Activated CD8-positive, alpha-beta memory T cell treated with anti-CD3 and anti-CD28 coated beads for 48 hours (primary cell): ENCODE data around the gene NRG3.

Source experiments
- DNase-seq, 3 experiments: peaks; one replicate each; pipeline ENCODE4 v3.0.0-alpha.2; 2020; ENCODE audit warnings: low read depth in 2 of 3, low spot score in 2 of 3

NRG3 gene

DNA sequence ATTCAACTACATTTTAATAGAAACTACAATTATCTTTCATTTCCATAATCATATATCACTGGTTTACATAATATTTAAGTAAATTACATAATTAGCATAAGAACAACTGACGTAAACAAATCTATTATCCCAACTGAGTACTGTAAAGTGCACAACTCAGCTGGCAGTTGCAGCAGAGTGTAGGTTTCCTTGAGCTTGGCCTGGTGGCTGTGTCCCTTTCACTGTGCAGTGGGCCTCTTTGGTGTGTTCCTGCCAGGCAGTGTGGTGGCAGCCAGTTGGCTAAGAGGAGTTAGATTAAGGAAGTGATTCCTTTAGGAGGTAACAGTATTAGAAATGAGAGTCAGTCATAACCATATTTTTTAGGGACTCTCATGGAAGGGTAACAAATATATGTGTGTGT is 7.0 kb downstream of the NRG3 start:
- DNase-seq = no peak

DNA sequence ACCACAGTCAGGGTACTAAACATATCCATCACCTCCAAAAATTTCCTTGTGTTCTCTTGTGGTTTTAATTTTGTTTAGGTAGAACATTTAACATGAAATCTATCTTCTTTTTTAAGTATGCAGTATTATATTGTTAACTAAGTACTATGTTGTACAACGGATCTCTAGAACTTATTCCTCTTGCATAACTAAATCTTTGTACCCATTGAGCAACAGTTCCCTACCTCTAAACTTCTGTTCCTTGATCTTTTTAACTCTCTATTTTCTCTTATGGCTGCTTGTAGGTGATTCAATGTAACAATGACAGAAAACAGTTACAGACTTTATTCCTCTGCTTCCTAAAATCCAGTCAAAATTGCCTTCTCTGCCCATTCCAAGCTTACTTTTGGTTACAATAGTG is 9.9 kb downstream of the NRG3 start:
- no peak for DNase-seq

DNA sequence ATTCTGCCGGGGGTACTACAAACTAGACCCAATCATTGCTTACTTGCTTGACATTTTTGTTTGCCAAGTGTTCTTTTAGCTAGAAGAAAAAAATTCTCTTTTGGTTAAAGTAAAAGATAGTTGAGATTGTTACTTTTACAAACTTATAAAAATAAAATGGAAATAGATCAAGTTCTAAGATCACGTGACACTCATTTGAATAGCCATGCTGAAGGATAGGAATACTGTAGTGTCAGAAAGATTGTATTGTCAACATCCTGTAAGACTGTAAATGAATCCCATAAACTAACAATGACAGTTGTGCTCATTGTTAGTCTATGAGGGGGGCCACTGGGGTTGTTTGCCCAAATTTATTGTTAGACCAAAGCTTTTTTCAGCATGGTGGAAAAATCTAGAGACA is 10.5 kb downstream of the NRG3 start:
- no peak for DNase-seq

DNA sequence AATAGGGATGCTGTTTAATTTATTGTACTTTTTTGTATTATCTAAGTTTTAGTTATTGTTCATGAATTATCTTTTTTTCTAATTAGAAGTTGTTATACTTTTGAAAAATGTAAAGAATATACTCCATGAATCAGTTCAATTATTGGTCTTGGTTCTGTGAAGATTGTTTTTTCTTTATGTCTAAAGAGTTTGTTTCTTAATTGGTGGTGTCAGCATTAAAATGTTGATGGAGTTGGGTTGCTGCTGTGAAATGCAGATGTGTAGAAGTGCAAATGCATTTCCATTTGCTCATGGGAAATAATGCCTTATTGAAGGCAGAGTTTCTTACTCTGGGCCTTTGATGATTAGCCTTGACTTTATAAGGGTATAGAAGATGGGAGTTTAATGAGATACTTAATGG is 11.9 kb downstream of the NRG3 start:
- no peak for DNase-seq

DNA sequence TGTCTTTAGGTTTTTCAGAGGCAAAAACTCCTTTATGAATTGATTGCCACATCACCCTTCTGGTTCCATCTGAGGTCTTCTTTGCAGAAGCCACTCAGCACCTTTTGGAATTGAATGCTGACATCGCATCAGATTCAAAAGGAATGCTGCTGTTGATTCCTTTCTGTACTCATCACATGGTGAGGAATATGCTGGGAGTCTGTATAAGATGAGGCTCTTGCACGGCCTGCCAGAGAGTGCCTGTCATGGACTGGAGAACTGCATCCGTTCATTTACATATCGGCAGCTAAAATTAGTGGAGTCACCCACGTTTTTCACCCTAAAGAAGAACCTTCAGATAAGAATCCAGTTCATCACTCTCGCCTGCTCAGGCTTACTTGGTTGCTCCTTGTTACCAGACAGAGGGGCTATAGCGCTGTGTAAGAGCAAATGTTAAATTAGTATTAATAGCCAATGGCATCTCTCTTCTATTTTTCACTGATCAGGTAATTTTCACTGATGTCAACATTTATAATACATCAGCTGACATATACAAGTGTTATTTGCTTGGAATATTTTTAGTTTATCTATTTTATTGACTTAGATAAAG is 14.3 kb downstream of the NRG3 start:
- DNase-seq = no peak

DNA sequence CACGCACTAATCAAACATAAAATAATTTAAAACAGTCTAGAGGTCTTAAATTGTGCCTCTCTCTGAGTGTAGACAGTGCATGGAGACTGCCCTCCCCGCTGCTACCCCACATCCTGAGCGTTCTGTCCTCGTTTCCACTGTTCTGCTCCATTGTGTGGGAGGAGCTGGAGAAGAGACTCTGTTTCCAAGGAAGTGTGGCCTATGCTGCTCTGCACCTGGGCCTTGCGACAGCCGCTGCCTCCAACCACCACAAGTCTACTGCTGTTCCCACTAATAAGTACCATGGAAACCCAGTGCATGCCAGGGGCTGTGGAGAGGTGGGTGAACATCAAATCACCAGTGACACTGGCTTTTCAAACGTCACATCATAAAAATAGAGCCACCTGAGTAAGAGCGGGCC is 19.6 kb downstream of the NRG3 start:
- no peak for DNase-seq

DNA sequence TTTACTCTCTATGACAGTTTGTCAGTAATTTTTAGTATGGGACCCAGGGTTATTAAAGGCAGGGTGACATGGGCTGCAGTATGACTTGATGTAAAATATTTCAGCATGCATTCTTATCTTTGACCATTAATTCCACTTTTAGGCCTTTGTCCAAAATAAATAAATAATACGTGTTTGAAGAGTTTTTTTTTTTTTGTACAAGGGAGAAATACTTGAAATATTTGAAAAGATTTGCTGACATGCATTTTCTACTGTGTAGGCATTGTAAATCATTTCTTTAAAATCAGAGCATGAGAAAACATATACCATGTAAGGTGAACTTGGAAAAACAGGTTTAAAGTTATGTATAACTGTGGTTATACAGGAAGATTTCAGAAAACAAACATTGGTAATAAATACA is 23.5 kb downstream of the NRG3 start:
- DNase-seq = no peak

DNA sequence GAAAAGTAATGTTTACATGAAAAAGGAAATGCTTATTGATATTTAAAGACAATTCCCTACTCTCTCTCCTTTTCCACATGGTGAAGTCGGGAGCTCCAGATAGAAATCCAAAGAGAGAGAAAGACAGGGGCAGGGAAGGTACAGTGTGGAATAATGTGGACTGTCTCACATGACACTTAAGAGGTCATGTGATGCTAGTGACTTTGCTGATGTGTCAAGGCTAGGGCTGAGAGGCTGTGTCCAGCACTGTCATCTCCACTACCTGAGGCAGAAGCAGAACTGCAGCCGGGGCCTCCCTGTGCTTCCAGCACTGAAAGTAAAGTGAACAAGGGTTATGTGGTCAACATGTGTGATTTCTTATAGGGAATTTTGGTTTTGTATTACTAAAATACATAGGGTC is 26.0 kb downstream of the NRG3 start:
- no peak for DNase-seq

DNA sequence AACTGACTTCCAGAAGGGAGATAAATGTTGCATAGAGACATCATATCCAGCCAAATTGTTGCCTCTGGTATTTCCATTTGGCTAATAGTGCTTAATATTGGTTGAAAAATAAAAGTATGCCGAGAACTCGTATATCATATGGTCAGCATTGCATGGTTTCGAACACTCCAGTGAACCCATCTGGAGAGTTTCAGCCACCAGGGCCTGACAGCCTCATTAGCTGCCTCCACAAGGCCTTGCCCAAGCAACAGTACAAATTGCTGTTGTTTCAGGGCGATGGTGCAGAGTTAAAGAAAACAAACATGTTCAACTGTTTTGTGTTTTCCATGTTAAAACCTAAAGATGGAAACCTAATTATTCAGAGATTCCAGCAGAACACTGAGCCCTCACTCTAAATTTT is 28.5 kb downstream of the NRG3 start:
- no peak for DNase-seq

DNA sequence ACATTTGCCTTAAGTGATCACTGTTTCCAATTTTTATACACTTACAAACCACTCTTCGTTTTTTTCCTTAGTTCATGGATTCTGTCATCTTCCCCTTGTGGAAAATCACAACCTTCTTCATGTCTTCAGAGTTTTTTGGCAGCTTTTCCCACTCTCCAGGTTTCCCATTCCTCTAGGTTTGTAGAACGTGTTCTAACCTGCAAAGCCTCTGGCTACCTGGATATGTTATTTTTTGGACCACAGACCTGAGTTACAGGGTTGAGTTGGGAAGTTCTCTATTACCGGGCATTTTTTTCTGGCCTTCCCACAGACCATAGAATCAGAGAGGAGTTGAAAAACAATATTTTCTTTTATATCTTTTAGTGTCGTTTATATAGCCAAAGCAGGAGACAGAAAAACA is 30.2 kb downstream of the NRG3 start:
- DNase-seq = no peak

DNA sequence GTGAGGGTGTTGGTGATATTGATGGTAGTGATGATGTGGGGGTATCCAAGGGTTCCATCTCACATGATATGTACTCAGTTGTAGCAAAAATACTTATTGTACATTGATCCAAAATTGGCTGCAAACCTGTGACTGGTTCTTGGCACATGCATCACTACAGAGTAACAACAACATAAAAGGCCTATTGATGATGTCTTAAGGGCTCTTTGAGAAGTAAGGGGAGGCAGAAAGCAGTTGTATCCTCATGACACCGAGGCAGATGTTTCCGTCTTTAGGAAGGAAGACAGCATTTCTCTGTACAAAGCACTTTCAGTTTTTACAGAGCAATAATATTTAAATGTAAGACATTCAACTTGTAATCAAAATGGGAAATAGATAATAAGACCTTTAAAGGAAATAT is 34.5 kb downstream of the NRG3 start:
- no peak for DNase-seq

DNA sequence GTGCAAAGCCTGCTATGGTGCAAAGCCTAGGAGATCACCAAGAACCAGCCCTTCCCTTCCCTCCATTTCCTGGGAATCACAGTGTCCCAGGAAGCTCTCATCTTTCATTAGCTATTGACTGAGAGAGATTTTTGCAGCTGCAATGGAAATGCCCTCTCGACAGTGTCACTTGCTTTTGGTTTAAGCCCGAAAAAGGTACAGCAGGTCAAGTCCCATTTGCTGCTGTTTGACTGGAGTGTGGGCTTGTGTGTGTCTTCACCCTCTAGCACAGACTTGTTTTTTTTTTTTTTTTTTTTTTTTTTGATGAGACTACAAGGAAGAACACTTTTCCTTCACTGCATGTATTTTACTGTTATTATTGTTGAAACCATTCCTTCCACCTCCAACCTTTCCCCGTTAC is 36.3 kb downstream of the NRG3 start:
- no peak for DNase-seq

DNA sequence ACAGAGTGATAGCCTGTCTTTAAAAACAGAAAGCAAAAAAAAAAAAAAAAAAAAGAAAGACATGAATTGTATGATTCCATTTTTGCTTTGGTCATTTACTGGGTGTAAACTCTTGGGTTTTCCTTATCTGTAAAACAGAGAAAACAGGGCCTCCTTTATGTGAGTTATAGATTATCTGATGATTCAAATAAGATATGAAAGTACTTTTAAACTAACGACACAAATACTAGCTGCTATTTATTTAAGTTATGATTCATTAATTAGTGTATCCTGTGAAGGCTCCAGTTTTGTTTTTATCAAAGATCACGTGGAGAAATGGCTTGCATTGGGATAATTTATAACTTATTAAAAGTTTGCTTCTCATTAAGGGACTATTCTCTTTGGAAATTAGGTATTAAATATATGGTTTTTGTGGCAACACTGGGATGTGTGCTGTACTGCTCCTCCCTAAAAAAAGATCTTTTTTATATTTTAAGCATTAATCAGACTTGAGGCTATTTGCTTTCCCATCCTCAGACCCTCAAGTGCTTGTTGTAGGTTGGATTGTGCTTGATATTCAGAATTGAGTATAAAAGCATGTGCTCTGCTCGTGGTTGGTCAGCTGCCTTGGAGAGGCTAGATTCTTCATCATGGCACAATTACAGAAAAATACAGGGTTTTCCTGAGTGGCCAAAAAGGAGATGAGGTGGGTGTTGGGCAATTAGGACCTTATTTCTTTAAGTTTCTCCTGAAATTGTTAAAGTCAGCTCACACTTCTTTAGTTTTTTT is 39.9 kb downstream of the NRG3 start:
- no peak for DNase-seq

DNA sequence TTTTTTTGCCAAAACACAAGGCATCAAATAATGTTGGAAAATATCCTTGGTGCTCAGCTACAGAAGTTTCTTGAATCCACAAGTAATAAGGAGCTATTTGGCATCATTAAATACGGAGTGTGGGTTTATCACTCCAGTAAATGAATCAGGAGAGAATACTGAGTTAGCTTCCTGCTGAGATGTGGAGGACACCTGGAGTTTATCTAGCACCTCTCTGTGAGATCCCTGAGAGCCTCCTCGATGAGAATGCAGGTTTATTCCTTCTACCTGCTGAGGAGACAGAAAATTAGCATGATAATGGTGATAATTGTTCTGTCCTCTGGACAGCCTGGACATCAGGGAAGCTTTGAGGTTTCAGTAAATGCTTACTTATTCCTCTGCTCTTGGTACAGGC is 40.5 kb downstream of the NRG3 start:
- DNase-seq = no peak

DNA sequence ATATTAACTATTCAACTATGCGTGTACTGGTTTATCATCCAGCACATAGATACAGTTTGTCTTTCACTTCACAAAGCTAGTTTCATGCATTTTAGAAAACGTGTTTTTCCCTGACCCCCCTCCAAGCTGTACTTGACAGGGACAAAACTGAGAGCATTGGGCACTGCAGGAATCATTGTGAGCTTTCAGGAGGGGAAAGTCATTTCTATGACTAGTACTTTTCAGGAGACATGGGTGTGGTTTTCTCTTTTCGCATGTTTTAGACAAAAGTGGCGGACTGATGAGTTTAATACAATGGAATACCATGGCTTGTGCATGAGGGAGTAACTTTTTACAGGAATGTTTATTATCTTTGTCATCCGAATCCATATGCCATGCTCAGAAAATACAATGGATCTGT is 42.7 kb downstream of the NRG3 start:
- DNase-seq = no peak

DNA sequence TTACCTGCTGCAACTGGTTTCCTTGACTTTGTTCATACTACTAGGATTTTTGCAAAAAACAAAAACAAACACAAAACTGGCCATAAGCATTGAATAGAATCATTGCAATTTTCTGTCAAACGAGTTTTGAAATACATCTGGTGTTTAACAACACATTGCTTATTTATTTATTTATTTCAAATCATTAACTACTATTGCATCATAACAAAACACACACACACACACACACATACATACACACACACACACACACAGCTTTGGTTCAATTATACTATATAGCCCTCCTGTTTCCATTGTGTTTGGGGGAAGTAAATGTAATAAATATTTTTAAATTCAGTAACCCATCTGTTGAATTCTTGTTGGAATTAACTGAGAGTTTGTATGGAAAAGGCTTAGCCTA is 43.8 kb downstream of the NRG3 start:
- no peak for DNase-seq

DNA sequence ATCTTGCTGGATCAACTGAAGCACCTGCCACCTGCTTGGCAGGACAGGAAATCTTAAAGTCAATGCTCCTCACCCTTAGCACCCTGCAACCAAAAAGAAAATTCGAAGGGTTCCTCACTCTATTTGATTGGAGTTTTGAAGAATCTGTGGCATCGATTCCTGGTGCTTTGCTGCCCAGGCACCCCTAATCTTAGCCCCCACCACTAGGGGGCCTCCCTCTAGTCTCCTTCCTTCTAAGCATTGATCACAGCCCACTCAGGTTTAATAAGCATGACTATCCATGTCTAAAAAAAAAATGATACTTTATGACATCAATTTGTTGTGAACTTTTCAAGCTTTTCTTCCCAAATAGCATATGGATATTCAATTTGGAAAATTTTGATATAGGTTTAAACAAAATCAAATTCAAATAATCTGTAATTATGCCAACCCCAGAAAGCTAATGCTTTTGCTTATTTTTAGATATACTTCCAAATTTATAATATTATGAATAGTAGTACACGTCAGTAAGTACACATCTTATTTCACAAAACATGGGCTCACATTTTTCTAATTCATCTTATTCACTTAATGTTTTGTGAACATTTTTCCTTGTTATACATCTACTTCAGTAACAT is 45.3 kb downstream of the NRG3 start:
- DNase-seq = no peak

DNA sequence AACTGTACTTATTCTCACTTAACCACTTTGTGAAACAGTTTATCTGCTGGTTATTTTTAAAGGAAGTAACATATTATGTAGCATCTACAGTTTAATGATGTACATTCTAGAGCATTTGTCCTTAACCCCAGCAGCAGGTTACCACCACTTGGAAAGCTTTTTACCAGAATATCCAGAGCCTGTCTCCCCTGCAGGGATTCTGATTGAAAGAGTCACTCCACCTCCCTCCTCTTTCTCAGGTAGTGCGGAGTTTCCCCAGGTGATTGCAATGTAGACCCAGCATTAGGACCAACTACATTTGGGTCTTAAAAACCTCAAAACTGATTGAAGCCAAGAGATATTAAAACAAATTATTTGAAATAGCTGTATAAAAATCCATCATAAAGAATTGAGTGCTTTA is 53.1 kb downstream of the NRG3 start:
- DNase-seq = no peak

DNA sequence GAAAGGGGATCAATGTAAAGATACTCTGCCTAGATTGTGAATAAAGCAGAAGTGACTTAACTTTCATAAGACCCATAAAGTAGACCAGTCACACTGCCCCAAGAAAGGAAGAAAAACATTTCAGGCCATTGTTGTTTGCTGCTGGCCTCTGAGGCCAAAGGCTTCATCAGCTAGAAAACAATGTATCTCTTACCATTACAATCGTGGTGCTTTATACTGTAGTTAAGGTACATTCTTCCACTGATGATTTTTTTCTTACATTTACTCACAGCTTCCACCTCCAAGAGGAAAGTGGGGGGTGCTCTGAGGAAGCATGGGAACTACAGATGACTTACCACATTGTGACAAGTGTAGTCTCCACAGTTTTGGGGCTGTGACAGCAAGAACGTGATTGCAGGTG is 68.6 kb downstream of the NRG3 start:
- no peak for DNase-seq

DNA sequence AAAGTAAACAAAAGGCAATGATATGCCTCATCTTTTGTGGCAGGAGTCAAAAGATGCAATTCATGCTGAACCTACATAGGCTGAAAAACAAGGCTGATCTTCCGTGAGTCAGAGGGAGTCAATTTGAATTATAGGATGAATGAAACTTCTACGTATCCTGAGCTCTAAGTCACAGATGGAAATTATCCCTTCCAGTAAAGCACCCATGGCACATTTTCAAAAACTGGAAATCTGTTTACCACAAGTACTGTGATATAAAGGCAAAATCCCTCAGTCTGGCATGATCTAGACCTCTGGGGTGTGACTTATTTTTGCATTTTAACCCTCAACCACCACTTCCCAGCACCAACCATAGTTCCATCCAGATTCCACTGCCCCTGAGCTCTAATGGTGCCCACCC is 69.6 kb downstream of the NRG3 start:
- no peak for DNase-seq

DNA sequence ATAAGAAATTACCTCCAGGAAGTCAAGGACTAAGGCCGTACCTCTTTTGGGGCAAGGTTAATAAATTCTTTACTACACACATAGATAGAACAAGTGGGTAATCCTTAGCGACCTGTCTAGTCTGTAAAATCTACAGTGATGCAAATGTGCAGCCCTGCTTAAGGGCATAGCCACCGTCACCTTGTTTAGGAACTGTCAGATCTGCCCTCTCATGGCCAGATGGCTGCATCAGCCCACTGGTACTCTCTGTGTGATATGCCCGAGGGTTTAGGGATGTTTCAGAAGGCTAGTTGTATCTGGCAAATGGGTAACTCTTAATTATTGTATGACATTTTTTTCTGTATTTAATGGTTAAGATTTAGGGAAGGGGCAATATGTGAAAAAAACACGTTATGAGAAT is 74.3 kb downstream of the NRG3 start:
- DNase-seq = no peak

DNA sequence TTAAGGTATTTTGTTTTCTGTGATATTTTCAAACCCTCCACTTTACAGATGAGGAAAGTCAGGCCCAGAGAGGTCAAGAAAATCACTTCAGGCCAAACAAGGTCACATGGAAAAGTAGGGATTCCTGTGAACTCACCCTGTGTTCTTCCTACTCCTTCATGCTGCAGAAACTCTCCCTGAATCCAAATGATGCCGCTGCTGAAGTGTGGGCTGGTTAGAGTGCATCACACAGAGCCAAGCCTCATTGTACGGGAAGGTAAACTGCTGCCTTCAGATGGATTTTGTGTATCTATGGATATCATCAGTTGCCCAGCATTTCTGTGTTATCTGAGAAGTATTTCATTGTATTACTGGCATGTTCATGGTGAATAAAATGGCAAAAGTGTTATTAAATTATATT is 75.4 kb downstream of the NRG3 start:
- no peak for DNase-seq

DNA sequence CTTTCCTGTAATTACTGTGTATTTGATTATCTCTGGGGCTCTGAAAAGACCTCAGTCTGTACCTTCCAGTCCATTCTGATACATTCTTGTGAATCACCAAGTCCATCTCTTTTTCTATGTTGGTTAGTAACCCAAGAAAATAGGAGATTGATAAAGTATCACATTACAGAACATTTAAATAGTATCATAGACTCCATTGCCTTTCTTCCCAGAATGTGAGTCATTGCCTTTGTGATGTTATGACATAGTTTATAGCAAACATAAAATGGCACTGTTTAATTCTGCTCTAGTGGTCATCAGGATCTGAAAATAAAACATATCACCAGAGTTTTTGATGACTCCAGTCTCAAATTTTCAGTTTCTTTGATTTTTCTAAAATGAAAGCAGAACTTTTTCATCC is 78.4 kb downstream of the NRG3 start:
- DNase-seq = no peak
